LHCN-M2 (cell line): ENCODE results near the gene PRKAB2. TPM values are rescaled to one million over a fixed set of nuclear protein-coding genes. Genes with fewer than 3 reads are reported as not detected.
"Not testable (repeated sequence)": the region's sequence is repeated elsewhere in the genome, so short reads cannot be mapped to it uniquely, and the experiment has no call there.

Experiments used
- DNase-seq: peaks from one replicate; pipeline ENCODE4 v3.0.0-alpha.2; 2012; ENCODE audit warnings: low read depth
- total RNA-seq: library from RNA; depleted of rRNA; stranded (reverse); fragments of >200 nt; gene quantifications from 2 replicates; pipeline ENCODE4 v1.2.3, GENCODE V29; 2014; rRNA removed

The PRKAB2 gene
- total RNA-seq, 1 experiment from 2014 or later: 7.8 TPM

DNA sequence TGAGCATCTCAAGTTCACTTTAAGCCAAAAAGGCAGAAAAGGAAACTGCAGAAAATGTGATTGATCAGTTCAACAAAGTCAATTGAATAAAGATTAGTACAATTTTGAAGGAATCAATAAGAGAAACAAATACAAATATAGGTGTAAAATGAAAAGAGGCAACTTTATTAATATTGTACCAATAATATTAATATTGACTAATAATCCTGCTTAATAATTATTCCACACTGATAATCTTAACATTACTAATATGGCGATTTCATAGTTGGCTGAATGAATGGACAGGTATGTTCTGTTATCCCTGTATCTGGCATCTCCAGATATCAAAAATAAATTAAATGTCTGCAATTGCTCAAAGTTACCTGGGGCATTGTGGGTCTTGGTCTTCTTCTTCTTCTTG is 61.8 kb downstream of the PRKAB2 start:
- no peak for DNase-seq

- DNase-seq: no peak
Observed at GRCh38 chr1:147109762-147110161, 62.5 kb downstream of the PRKAB2 start.

GRCh38 chr1:147109041-147109440 is 63.2 kb downstream of the PRKAB2 start:
- no peak for DNase-seq

DNA sequence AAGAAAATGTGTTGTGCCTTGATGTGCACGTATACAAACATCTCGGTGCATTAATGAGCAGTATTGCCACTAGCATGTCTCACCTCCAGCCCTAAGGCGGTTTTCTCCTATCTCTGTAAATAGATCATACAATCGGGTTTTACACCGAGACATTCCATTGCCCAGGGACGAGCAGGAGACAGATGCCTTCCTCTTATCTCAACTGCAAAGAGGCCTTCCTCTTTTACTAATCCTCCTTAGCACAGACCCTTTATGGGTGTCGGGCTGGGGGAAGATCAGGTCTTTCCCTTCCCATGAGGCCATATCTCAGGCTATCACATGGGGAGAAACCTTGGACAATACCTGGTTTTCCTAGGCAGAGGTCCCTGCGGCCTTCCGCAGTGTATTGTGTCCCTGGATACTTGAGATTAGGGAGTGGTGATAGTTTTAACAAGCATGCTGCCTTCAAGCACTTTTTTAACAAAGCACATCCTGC is 65.8 kb downstream of the PRKAB2 start:
- not testable (repeated sequence) for DNase-seq

GRCh38 chr1:147105909-147106308 is 66.4 kb downstream of the PRKAB2 start:
- no peak for DNase-seq

Other genes starting within 250 kb of the PRKAB2 start
- gene NBPF12, start 234.1 kb downstream of the PRKAB2 start, total RNA-seq: 3.6 and 4.9 TPM in 2 replicates
- 0.38 and 2.1 TPM in 2 replicates for gene FMO5, start 52.9 kb upstream of the PRKAB2 start, total RNA-seq
- gene CHD1L, start 70.2 kb upstream of the PRKAB2 start, total RNA-seq: 33.3 and 35.4 TPM in 2 replicates